K562 (cell line): Measurements from ENCODE around the gene INCA1. TPM values are rescaled to one million over a fixed set of nuclear protein-coding genes. Genes with fewer than 3 reads are reported as not detected.

Experiments
- ATAC-seq: fragments of 200-7000 bp; cut with Tn5 transposase; 3 replicates; pipeline ENCODE4 v1.9.1; 2020; ENCODE audit warnings: moderate library complexity
- BruUV-seq: library from RNA; stranded (reverse); fragments of 400-500 nt; replicated peaks from 2 replicates; lab custom pipeline; 2021; lab: Mats Ljungman, UMichigan
- CTCF ChIA-PET: fragments of 300-600 bp; formaldehyde crosslinking; extraction: SDS; loops from one replicate; lab custom pipeline; 2021; ENCODE audit warnings: low intra/inter-chr PET ratio; lab: Yijun Ruan, JAX
- POLR2A ChIA-PET: fragments of 300-600, 350-650 bp; sonication (Branson Sonifier 250); formaldehyde crosslinking; extraction: SDS; loops from one replicate; lab custom pipeline; 2021; ENCODE audit warnings: antibody characterized with exemption, inconsistent platforms; lab: Yijun Ruan, JAX
- DNase-seq, 4 experiments: peaks; one replicate each; pipeline versions ENCODE4 v3.0.0 to v3.0.0-alpha.2; 2011 to 2018; ENCODE audit warnings: low spot score in 3 of 4, mixed read lengths in 3 of 4; ENCODE audit errors: extremely low read depth in 1 of 4
- FAIRE-seq: peaks from 2 replicates; lab custom pipeline; 2011; peaks lifted over from hg19 to GRCh38; lab: Jason Lieb, UNC
- H2AFZ ChIP-seq: 2 replicates; pipeline ENCODE4 v1.6.0; 2011; ENCODE audit warnings: low read depth, low read length, control low read depth, inconsistent platforms
- H3K27ac ChIP-seq: fragments of 200-600 bp; 3 replicates; pipeline ENCODE4 v1.8.0; 2011; ENCODE audit warnings: low read depth, mild to moderate bottlenecking, control low read depth, inconsistent platforms, low read length, moderate library complexity, mixed read lengths; ENCODE audit errors: extremely low read depth
- H3K27me3 ChIP-seq, 2 experiments: fragments of 300-600 bp in 1 of 2; 2 replicates in 1 of 2; 3 replicates in 1 of 2; pipeline versions ENCODE4 v1.6.0 to v1.8.0; 2011; ENCODE audit warnings: inconsistent platforms in 2 of 2, low read length in 2 of 2, mild to moderate bottlenecking in 1 of 2, mixed read lengths in 1 of 2, moderate library complexity in 1 of 2; ENCODE audit not compliant: control insufficient read depth in 2 of 2, insufficient read depth in 2 of 2
- H3K36me3 ChIP-seq: fragments of 300-600 bp; 3 replicates; pipeline ENCODE4 v1.8.0; 2011; ENCODE audit warnings: mild to moderate bottlenecking, low read length, inconsistent platforms; ENCODE audit not compliant: control insufficient read depth, insufficient read depth
- H3K4me1 ChIP-seq, 2 experiments: fragments of 200-600 bp in 1 of 2; replicated peaks in 1 of 2; 2 replicates in 1 of 2; 3 replicates in 1 of 2; pipeline versions ENCODE4 v1.5.1 to v1.8.0; 2011; ENCODE audit warnings: inconsistent platforms in 2 of 2, low read length in 2 of 2, mild to moderate bottlenecking in 1 of 2, mixed read lengths in 1 of 2, moderate library complexity in 1 of 2; ENCODE audit not compliant: control insufficient read depth in 2 of 2, insufficient read depth in 2 of 2
- H3K4me2 ChIP-seq: 2 replicates; pipeline ENCODE4 v1.6.1; 2011; ENCODE audit warnings: low read length, control low read depth, inconsistent platforms, mixed read lengths; ENCODE audit not compliant: insufficient read depth
- H3K4me3 ChIP-seq: fragments of 200-600 bp; sonication (generic), shearing (Covaris generic); 2 replicates; pipeline ENCODE4 v1.5.1; 2016; ENCODE audit warnings: control low read depth, inconsistent platforms
- H3K79me2 ChIP-seq: fragments of 200-600 bp; 3 replicates; pipeline ENCODE4 v1.8.0; 2011; ENCODE audit warnings: low read length, inconsistent platforms; ENCODE audit not compliant: control insufficient read depth, insufficient read depth
- H3K9ac ChIP-seq, 2 experiments: 2 replicates each; pipeline versions ENCODE4 v1.6.0 to v1.6.1; 2011; ENCODE audit warnings: low read depth in 2 of 2, low read length in 2 of 2, control low read depth in 1 of 2, inconsistent platforms in 1 of 2, mild to moderate bottlenecking in 1 of 2, mixed read lengths in 1 of 2; ENCODE audit not compliant: insufficient read depth in 1 of 2
- H3K9me1 ChIP-seq: one replicate; pipeline ENCODE4 v1.6.0; 2011; ENCODE audit warnings: inconsistent platforms, mild to moderate bottlenecking, low read length, moderate library complexity; ENCODE audit not compliant: control insufficient read depth, insufficient read depth
- H3K9me3 ChIP-seq: replicated peaks from 2 replicates; pipeline ENCODE4 v1.5.1; 2011; ENCODE audit warnings: low read depth, low read length, inconsistent platforms; ENCODE audit not compliant: control insufficient read depth, insufficient read depth
- H4K20me1 ChIP-seq: replicated peaks from 2 replicates; pipeline ENCODE4 v1.6.1; 2011; ENCODE audit warnings: low read length, inconsistent platforms, mixed read lengths; ENCODE audit not compliant: control insufficient read depth, insufficient read depth
- CBFB ChIP-seq: sonication (generic); formaldehyde crosslinking; IDR thresholded peaks from 2 replicates; pipeline ENCODE4 v1.4.0; 2020; ENCODE audit warnings: mild to moderate bottlenecking, missing genetic modification reagents
- CBX5 ChIP-seq: IDR thresholded peaks from 2 replicates; pipeline ENCODE4 v1.6.1; 2014; ENCODE audit warnings: low read depth, borderline replicate concordance
- FOXJ3 ChIP-seq: sonication (generic); formaldehyde crosslinking; IDR thresholded peaks from 2 replicates; pipeline ENCODE4 v1.4.0; 2020; ENCODE audit warnings: mild to moderate bottlenecking, missing genetic modification reagents
- GTF2E2 ChIP-seq: fragments of 200-800 bp; sonication (Bioruptor generic); IDR thresholded peaks from 2 replicates; pipeline ENCODE4 v1.6.1; 2016; ENCODE audit warnings: missing genetic modification characterization, missing compliant biosample characterization
- HSF4 ChIP-seq: fragments of 250-450 bp; sonication (Bioruptor Pico); IDR thresholded peaks from 2 replicates; pipeline ENCODE4 v2.1.2; 2022; ENCODE audit warnings: mild to moderate bottlenecking, moderate library complexity, borderline replicate concordance
- LARP7 ChIP-seq: fragments of 450-650 bp; IDR thresholded peaks from 2 replicates; pipeline ENCODE4 v1.6.1; 2016
- MYBL2 ChIP-seq, 2 experiments: fragments of 450-650 bp in 1 of 2; sonication (generic) in 1 of 2; formaldehyde crosslinking in 1 of 2; IDR thresholded peaks; 2 replicates each; pipeline versions ENCODE4 v1.6.1 to v1.8.1; 2017 to 2022; ENCODE audit warnings: borderline replicate concordance in 1 of 2, inconsistent platforms in 1 of 2, low read depth in 1 of 2, mild to moderate bottlenecking in 1 of 2, missing genetic modification reagents in 1 of 2, moderate library complexity in 1 of 2
- NFE2 ChIP-seq: IDR thresholded peaks from 2 replicates; pipeline ENCODE4 v1.6.1; 2014; ENCODE audit warnings: antibody characterized with exemption, low read depth
- POLR2H ChIP-seq: IDR thresholded peaks from 2 replicates; pipeline ENCODE4 v1.6.1; 2016; ENCODE audit warnings: missing genetic modification characterization, low read depth, mild to moderate bottlenecking, control low read depth, missing compliant biosample characterization, moderate library complexity
- ZNF133 ChIP-seq: fragments of 250-450 bp; sonication (Bioruptor Pico); IDR thresholded peaks from 2 replicates; pipeline ENCODE4 v1.4.0; 2020; ENCODE audit warnings: mild to moderate bottlenecking
- ZNF717 ChIP-seq: fragments of 250-450 bp; sonication (Bioruptor Pico); IDR thresholded peaks from 2 replicates; pipeline ENCODE4 v1.5.0; 2021
- ZNF75A ChIP-seq: fragments of 450-650 bp; formaldehyde crosslinking; IDR thresholded peaks from 2 replicates; pipeline ENCODE4 v1.4.0; 2020; ENCODE audit warnings: mild to moderate bottlenecking
- WGBS: fragments of 100-300 bp; shearing (Covaris generic); methylation state at CpG from one replicate; pipeline ENCODE4 v1.1.6; 2016; ENCODE audit warnings: low coverage, mixed read lengths; ENCODE audit not compliant: insufficient coverage; ENCODE audit errors: missing lambda C conversion rate; 5-methylcytosine and 5-hydroxymethylcytosine counted together
- in situ Hi-C: fragments of 300-500 bp; cut with MboI; formaldehyde crosslinking; loops from 4 replicates; pipeline ENCODE4 v1.15.0; 2018; ENCODE audit warnings: inconsistent platforms, mixed read lengths
- intact Hi-C: fragments of 100-400 bp; cut with micrococcal nuclease; formaldehyde crosslinking; loops from 2 replicates; pipeline ENCODE4 v1.14.2; 2022
- polyA plus RNA-seq, 8 experiments: library from polyadenylated mRNA; depleted of rRNA in 4 of 8; stranded (reverse) in 5 of 8; unstranded in 3 of 8; fragments of >200 nt; fragmentation: Nextera tagmentation in 2 of 8; fragmentation: Illumina TruSeq in 1 of 8; extraction: Ambion mirVana in 2 of 8; extraction: Trizol in 1 of 8; gene quantifications; 2 replicates each; pipeline versions ENCODE4 v1.2.1 to v1.2.3, GENCODE V29; 2011 to 2014; ENCODE audit warnings: inconsistent platforms in 1 of 8, missing spikeins in 1 of 8
- total RNA-seq, 7 experiments: library from RNA; depleted of rRNA in 6 of 7; stranded (reverse); fragments of >200 nt in 6 of 7; fragmentation: Illumina TruSeq in 2 of 7; extraction: Trizol in 2 of 7; gene quantifications; 2 replicates each; pipeline versions ENCODE4 v1.2.1 to v1.2.3, GENCODE V29; 2011 to 2021; ENCODE audit warnings: low replicate concordance in 1 of 7

The INCA1 gene
- total and polyA plus RNA-seq, 9 of the 15 experiments (the other 6 are each of a cell fraction or from before 2014, with no cell fraction given): 0.08 to 0.50 (median 0.13) TPM; not detected in 4

GRCh38 chr17:4973256-4974114, 23.8 kb downstream of the INCA1 start:
- in situ Hi-C loops (no loop called here), intact Hi-C loops (no loop called here)
- no TSS peak for BruUV-seq
- TF ChIP-seq FOXJ3 (CRISPR knock-in tag): no peak
- no peak for TF ChIP-seq HSF4 (CRISPR knock-in tag)
- TF ChIP-seq ZNF717 (CRISPR knock-in tag): no peak
- no peak for TF ChIP-seq LARP7
- TF ChIP-seq MYBL2 (IDR thresholded peaks at IDR 0.05; ENCODE audit: low read depth): no peak
- TF ChIP-seq MYBL2 (CRISPR knock-in tag; IDR thresholded peaks at IDR 0.05; ENCODE audit: borderline replicate concordance): no peak
- no peak for TF ChIP-seq GTF2E2 (tag)
- no peak for TF ChIP-seq CBX5
- no peak for TF ChIP-seq NFE2
- TF ChIP-seq ZNF133: no peak
- TF ChIP-seq POLR2H (tag): no peak
- no peak for TF ChIP-seq CBFB
- no peak for TF ChIP-seq ZNF75A (CRISPR knock-in tag)
- Histone ChIP-seq H3K4me3 (no peak overlapping the region), H3K27me3 (no peaks in the 10 kb centered on the region), H3K9me1 (no peaks in the 10 kb centered on the region), H3K27ac (no peak overlapping the region), H3K9me3 (no peaks in the 10 kb centered on the region), H3K4me2 (no peak overlapping the region), H4K20me1 (no peaks in the 10 kb centered on the region), H3K9ac (peak overlapping the region in 1 of 2 experiments; percentile 52; a peak in 2 of 4 replicates), H3K79me2 (peaks cover 9% of the 10 kb centered on the region; the same call in 2 of the 3 replicates), H2AFZ (no peak overlapping the region), H3K36me3 (peaks cover 85% of the 10 kb centered on the region), H3K4me1 (peaks cover 11 to 12% of the 10 kb centered on the region in 2 experiments; a peak in 4 of 5 replicates)
- CTCF ChIA-PET: no interaction called here
- FAIRE-seq (no peak), ATAC-seq (no peak), DNase-seq (no peak)
- POLR2A ChIA-PET: no interaction called here
- whole genome bisulfite sequencing: 83% methylated on average over 8 of the region's 10 CpGs
